OCI-LY1 (cell line): ENCODE data around the gene BLOC1S5.

ENCODE experiments used
- H2AFZ ChIP-seq: fragments of 200-600 bp; sonication (generic), shearing (Covaris generic); 2 replicates; pipeline ENCODE4 v1.6.0; 2014; ENCODE audit warnings: antibody characterized with exemption, mild to moderate bottlenecking, low read length
- H3F3A ChIP-seq: fragments of 200-600 bp; sonication (generic), shearing (Covaris generic); 2 replicates; pipeline ENCODE4 v1.6.0; 2014; ENCODE audit warnings: mild to moderate bottlenecking, antibody characterized with exemption, low read length, moderate library complexity; ENCODE audit not compliant: insufficient read depth
- H3K27ac ChIP-seq: fragments of 200-600 bp; sonication (generic); 2 replicates; pipeline ENCODE4 v1.5.1; 2014; ENCODE audit warnings: low read length, mixed run types, mild to moderate bottlenecking, low read depth; ENCODE audit not compliant: poor library complexity, severe bottlenecking
- H3K27me3 ChIP-seq: fragments of 200-600 bp; sonication (generic); 2 replicates; pipeline ENCODE4 v1.6.0; 2014; ENCODE audit warnings: antibody characterized with exemption, mild to moderate bottlenecking, low read length, moderate library complexity; ENCODE audit not compliant: insufficient read depth
- H3K36me3 ChIP-seq: fragments of 200-600 bp; sonication (generic); 2 replicates; pipeline ENCODE4 v1.6.1; 2014; ENCODE audit warnings: mild to moderate bottlenecking, antibody characterized with exemption, low read length, moderate library complexity, mixed read lengths; ENCODE audit not compliant: insufficient read depth
- H3K4me1 ChIP-seq: fragments of 200-600 bp; sonication (generic); 2 replicates; pipeline ENCODE4 v1.5.1; 2014; ENCODE audit warnings: mild to moderate bottlenecking, low read length, moderate library complexity; ENCODE audit not compliant: insufficient read depth, severe bottlenecking
- H3K4me2 ChIP-seq: fragments of 200-600 bp; sonication (generic), shearing (Covaris generic); 2 replicates; pipeline ENCODE4 v1.6.1; 2014; ENCODE audit warnings: low read length
- H3K4me3 ChIP-seq: fragments of 200-600 bp; sonication (generic); 2 replicates; pipeline ENCODE4 v1.5.1; 2014; ENCODE audit warnings: low read length, low read depth, mild to moderate bottlenecking, mixed read lengths; ENCODE audit not compliant: poor library complexity, severe bottlenecking
- H3K79me2 ChIP-seq: fragments of 200-600 bp; shearing (Covaris generic); 2 replicates; pipeline ENCODE4 v1.6.1; 2016; ENCODE audit warnings: mixed run types, low read length, mixed read lengths; ENCODE audit not compliant: insufficient read depth
- H3K9ac ChIP-seq: fragments of 200-600 bp; sonication (generic), shearing (Covaris generic); 2 replicates; pipeline ENCODE4 v1.6.1; 2014; ENCODE audit warnings: mild to moderate bottlenecking, low read length, mixed read lengths
- H3K9me2 ChIP-seq: fragments of 200-600 bp; sonication (generic), shearing (Covaris generic); 2 replicates; pipeline ENCODE4 v1.6.1; 2014; ENCODE audit warnings: low read depth, mild to moderate bottlenecking, low read length, mixed read lengths
- H3K9me3 ChIP-seq: fragments of 200-600 bp; shearing (Covaris generic); 2 replicates; pipeline ENCODE4 v1.6.1; 2014; ENCODE audit warnings: low read length, mixed read lengths
- H4K20me1 ChIP-seq: fragments of 200-600 bp; sonication (generic), shearing (Covaris generic); 2 replicates; pipeline ENCODE4 v1.6.0; 2016; ENCODE audit warnings: mild to moderate bottlenecking, low read length; ENCODE audit not compliant: insufficient read depth
- CTCF ChIP-seq: fragments of 200-600 bp; sonication (generic), shearing (Covaris generic); IDR thresholded peaks from 2 replicates; pipeline ENCODE4 v1.5.1; 2017; ENCODE audit warnings: mild to moderate bottlenecking, antibody characterized with exemption, low read length, moderate library complexity, mixed read lengths
- EZH2 ChIP-seq: fragments of 200-600 bp; sonication (generic), shearing (Covaris generic); IDR thresholded peaks from 2 replicates; pipeline ENCODE4 v1.8.0; 2017; ENCODE audit warnings: borderline replicate concordance, mixed run types, mild to moderate bottlenecking, antibody characterized with exemption, low read length, moderate library complexity, mixed read lengths

Gene BLOC1S5

GRCh38 chr6:7998103-7998725, 66.0 kb downstream of the BLOC1S5 start:
- Histone ChIP-seq H3K79me2 (no peaks in the 10 kb centered on the region), H3K4me2 (no peak overlapping the region), H3K27ac (no peak overlapping the region), H3K4me1 (no peaks in the 10 kb centered on the region), H3K9me2 (no peaks in the 10 kb centered on the region), H3K36me3 (no peaks in the 10 kb centered on the region), H3K9ac (no peak overlapping the region), H3F3A (no peaks in the 10 kb centered on the region), H3K4me3 (no peak overlapping the region), H3K9me3 (no peaks in the 10 kb centered on the region), H4K20me1 (no peaks in the 10 kb centered on the region), H2AFZ (no peak overlapping the region), H3K27me3 (no peaks in the 10 kb centered on the region)
- TF ChIP-seq CTCF (no peak), EZH2 (no peak)

GRCh38 chr6:7997286-7997685, 66.9 kb downstream of the BLOC1S5 start:
- H3K4me1 ChIP-seq = no peaks in the 10 kb centered on the region
- no peaks in the 10 kb centered on the region for H3K9me3 ChIP-seq
- H2AFZ ChIP-seq = no peak overlapping the region
- no peaks in the 10 kb centered on the region for H3K36me3 ChIP-seq
- H3K27me3 ChIP-seq = no peaks in the 10 kb centered on the region
- H3K9ac ChIP-seq = no peak overlapping the region
- no peak overlapping the region for H3K4me3 ChIP-seq
- no peaks in the 10 kb centered on the region for H3K79me2 ChIP-seq
- H3K27ac ChIP-seq = no peak overlapping the region
- TF ChIP-seq EZH2 (no peak), CTCF (no peak)
- H3K4me2 ChIP-seq = no peak overlapping the region
- H3K9me2 ChIP-seq = no peaks in the 10 kb centered on the region
- H4K20me1 ChIP-seq = no peaks in the 10 kb centered on the region
- H3F3A ChIP-seq = no peaks in the 10 kb centered on the region

GRCh38 chr6:7996538-7997111, 67.6 kb downstream of the BLOC1S5 start:
- Histone ChIP-seq H3K9me2 (no peaks in the 10 kb centered on the region), H3K4me1 (no peaks in the 10 kb centered on the region), H3K79me2 (no peaks in the 10 kb centered on the region), H3K9ac (no peak overlapping the region), H3K4me3 (no peak overlapping the region), H3K4me2 (no peak overlapping the region), H3K27ac (no peak overlapping the region), H3K9me3 (no peaks in the 10 kb centered on the region), H4K20me1 (no peaks in the 10 kb centered on the region), H3K27me3 (no peaks in the 10 kb centered on the region), H3F3A (no peaks in the 10 kb centered on the region), H3K36me3 (no peaks in the 10 kb centered on the region), H2AFZ (no peak overlapping the region)
- TF ChIP-seq EZH2 (no peak), CTCF (no peak)
